ENCODE measurements around the gene CDK6. TPM values are rescaled to one million over a fixed set of nuclear protein-coding genes. Genes with fewer than 3 reads are reported as not detected.
A peak's percentile ranks its signal among the peaks of the same experiment; 100 is the strongest.

Gene CDK6
- total and polyA plus RNA-seq, 9 of the 15 experiments (the other 6 are each of a cell fraction or from before 2014, with no cell fraction given) = 7.6 to 109 (median 44.4) TPM

DNA sequence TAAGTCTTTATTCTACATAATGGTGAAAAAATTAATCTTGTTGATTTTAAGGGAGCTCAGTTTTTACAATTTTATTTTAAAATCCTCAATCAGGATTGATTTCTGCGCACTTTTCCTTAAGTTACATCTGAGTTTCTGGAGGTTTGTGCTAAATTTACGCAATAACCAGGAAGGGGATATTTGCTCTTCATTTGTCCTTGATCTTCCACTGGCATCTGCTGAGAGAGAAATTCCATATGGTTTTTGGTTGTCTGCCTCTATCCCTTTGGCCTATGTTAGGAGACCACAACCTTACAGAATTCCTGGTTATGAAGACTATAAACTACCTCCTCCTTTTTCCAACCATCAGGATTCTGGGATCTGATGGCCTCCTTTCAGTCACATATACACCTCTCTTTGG is 20.1 kb upstream of the CDK6 start:
- Histone ChIP-seq H3K9me1 (ENCODE audit: control insufficient read depth, insufficient read depth, low read length) (no peaks in the 10 kb centered on the region), H3K27me3 (ENCODE audit: control insufficient read depth in 2 of 2, insufficient read depth in 2 of 2, low read length in 2 of 2) (no peaks in the 10 kb centered on the region), H3K4me2 (ENCODE audit: insufficient read depth, low read length) (no peak overlapping the region), H3K9me3 (replicated peaks; ENCODE audit: control insufficient read depth, insufficient read depth, low read depth, low read length) (no peaks in the 10 kb centered on the region), H3K4me3 (no peak overlapping the region), H3K9ac (ENCODE audit: insufficient read depth in 1 of 2, low read depth in 2 of 2, low read length in 2 of 2) (no peak overlapping the region), H3K4me1 (replicated peaks in 1 of 2; ENCODE audit: control insufficient read depth in 2 of 2, insufficient read depth in 2 of 2, low read length in 2 of 2) (no peaks in the 10 kb centered on the region), H4K20me1 (replicated peaks; ENCODE audit: control insufficient read depth, insufficient read depth, low read length) (no peaks in the 10 kb centered on the region), H3K36me3 (ENCODE audit: control insufficient read depth, insufficient read depth, low read length) (no peaks in the 10 kb centered on the region), H3K27ac (ENCODE audit: extremely low read depth, low read depth, low read length) (no peak overlapping the region), H2AFZ (ENCODE audit: low read depth, low read length) (0 out of 2 replicates have a peak overlapping the region, but pooled peaks have one; percentile 18), H3K79me2 (ENCODE audit: control insufficient read depth, insufficient read depth, low read length) (no peaks in the 10 kb centered on the region)
- CTCF ChIA-PET (ENCODE audit: low intra/inter-chr PET ratio) = no interaction called here
- POLR2A ChIA-PET = interaction anchor here (1.2 kb wide), 1 partner anchor 9 kb away, joined by 3 read pairs; no protein-coding TSS in a partner anchor
- no peak for TF ChIP-seq SIN3A (IDR thresholded peaks at IDR 0.05; ENCODE audit: borderline replicate concordance in 2 of 2, control insufficient read depth in 1 of 2, low read depth in 2 of 2, low read length in 2 of 2)
- TF ChIP-seq ZBTB1 (CRISPR knock-in tag; IDR thresholded peaks at IDR 0.05; ENCODE audit: borderline replicate concordance, low read depth) = no peak
- no peak for TF ChIP-seq EGR1 (conservative IDR thresholded peaks at IDR 0.05)
- no peak for TF ChIP-seq GATAD2A (IDR thresholded peaks at IDR 0.05)
- no peak for TF ChIP-seq ZBED1 (IDR thresholded peaks at IDR 0.05)
- TF ChIP-seq CBX8 (IDR thresholded peaks at IDR 0.05; ENCODE audit: borderline replicate concordance, extremely low read depth, low read depth, low read length, poor library complexity, severe bottlenecking) = no peak
- TF ChIP-seq RFX7 (CRISPR knock-in tag; IDR thresholded peaks at IDR 0.05) = no peak
- in situ Hi-C loops (cut with MboI) = no loop called here
- no TSS peak for BruUV-seq (replicated peaks)
- DNase-seq (ENCODE audit: extremely low read depth in 1 of 4, low spot score in 3 of 4) = no peak
- no peak for FAIRE-seq
- intact Hi-C loops (cut with micrococcal nuclease) = no loop called here
- ATAC-seq = no peak
- 84% methylated on average over 2 of the region's 2 CpGs for WGBS (ENCODE audit: insufficient coverage, low coverage, missing lambda C conversion rate)

Measured in K562 (cell line).